Sigmoid colon (tissue), 7 donors: ENCODE measurements around the gene MME. TPM values are rescaled to one million over a fixed set of nuclear protein-coding genes. Genes with fewer than 3 reads are reported as not detected.
"Not testable (repeated sequence)": the region's sequence is repeated elsewhere in the genome, so short reads cannot be mapped to it uniquely, and the experiment has no call there.

Experiments used
- DNase-seq: peaks from one replicate; pipeline ENCODE4 v3.0.0-alpha.2; 2019
- H3K27ac ChIP-seq, 4 donors: fragments of 200-600 bp; sonication (generic); one replicate each; pipeline ENCODE4 v1.5.1; 2016 to 2019; ENCODE audit warnings: mild to moderate bottlenecking in 1 of 4
- H3K27me3 ChIP-seq, 3 donors: fragments of 200-600 bp; sonication (generic); one replicate each; pipeline ENCODE4 v1.5.1; 2019; ENCODE audit warnings: mild to moderate bottlenecking in 1 of 3
- H3K36me3 ChIP-seq, 4 donors: fragments of 200-600 bp; sonication (generic); one replicate each; pipeline ENCODE4 v1.5.1; 2016 to 2019
- H3K4me1 ChIP-seq, 4 donors: fragments of 200-600 bp; sonication (generic); one replicate each; pipeline ENCODE4 v1.5.1; 2017 to 2019
- H3K4me3 ChIP-seq, 4 donors: fragments of 200-600 bp; sonication (generic); one replicate each; pipeline ENCODE4 v1.5.1; 2017 to 2019; ENCODE audit warnings: mild to moderate bottlenecking in 2 of 4, moderate library complexity in 1 of 4
- H3K9me3 ChIP-seq, 4 donors: fragments of 200-600 bp in 3 of 4; sonication (generic) in 3 of 4; one replicate each; pipeline versions ENCODE4 v1.5.1 to v1.6.1; 2013 to 2019
- EP300 ChIP-seq, 4 donors: sonication (generic); formaldehyde crosslinking; IDR thresholded peaks; one replicate each; pipeline ENCODE4 v1.6.1; 2017; ENCODE audit warnings: antibody characterized with exemption in 4 of 4
- POLR2A ChIP-seq, 2 donors: fragments of 450-650 bp; IDR thresholded peaks; one replicate each; pipeline ENCODE4 v1.6.1; 2016; ENCODE audit warnings: antibody characterized with exemption in 2 of 2, mild to moderate bottlenecking in 2 of 2, moderate library complexity in 2 of 2
- POLR2AphosphoS5 ChIP-seq, 4 donors: sonication (generic); formaldehyde crosslinking; IDR thresholded peaks; one replicate each; pipeline ENCODE4 v1.6.1; 2017; ENCODE audit warnings: antibody characterized with exemption in 4 of 4
- WGBS, 2 donors: extraction: QIAGEN DNeasy Blood & Tissue Kit; methylation state at CpG; one replicate each; pipeline ENCODE4 v1.1.7; 2013; 5-methylcytosine and 5-hydroxymethylcytosine counted together
- intact Hi-C: fragments of 100-400 bp; cut with DNase I; formaldehyde crosslinking; loops from one replicate; pipeline ENCODE4 v1.15.1; 2023
- polyA plus RNA-seq, 3 donors: library from polyadenylated mRNA; stranded (reverse); fragments of 200-250 nt; gene quantifications; one replicate each; pipeline ENCODE4 v1.2.3, GENCODE V29; 2013
- total RNA-seq, 4 donors: library from RNA; depleted of rRNA; stranded (reverse); fragments of >200 nt; gene quantifications; one replicate each; pipeline ENCODE4 v1.1.0, GENCODE V29; 2016
- TF ChIP-seq, protein P1 (sequence below), 4 experiments: fragments of 450-650 bp in 3 of 4; fragments of 200-600 bp in 1 of 4; IDR thresholded peaks; one replicate each; pipeline ENCODE4 v1.5.1; 2016 to 2019; ENCODE audit warnings: antibody characterized with exemption in 4 of 4, mild to moderate bottlenecking in 3 of 4, moderate library complexity in 2 of 4
- donor health status: healthy with polysubstance abuse.
- donor health status: Bipolar disorder and iron deficiency.
- donor health status: healthy.

Gene MME
- total and polyA plus RNA-seq, 7 donors, result 0.46 to 5.0 (median 1.1) TPM

- Histone ChIP-seq H3K4me1 (no peaks in the 10 kb centered on the region), H3K27ac (no peak overlapping the region), H3K27me3 (no peaks in the 10 kb centered on the region), H3K4me3 (no peak overlapping the region), H3K36me3 (no peaks in the 10 kb centered on the region), H3K9me3 (no peaks in the 10 kb centered on the region)
- no peak for DNase-seq
- no peak for TF ChIP-seq POLR2A (IDR thresholded peaks at IDR 0.05)
- TF ChIP-seq EP300 (IDR thresholded peaks at IDR 0.05), result no peak
- no peak for TF ChIP-seq POLR2AphosphoS5 (IDR thresholded peaks at IDR 0.05)
- TF ChIP-seq, protein P1, sequence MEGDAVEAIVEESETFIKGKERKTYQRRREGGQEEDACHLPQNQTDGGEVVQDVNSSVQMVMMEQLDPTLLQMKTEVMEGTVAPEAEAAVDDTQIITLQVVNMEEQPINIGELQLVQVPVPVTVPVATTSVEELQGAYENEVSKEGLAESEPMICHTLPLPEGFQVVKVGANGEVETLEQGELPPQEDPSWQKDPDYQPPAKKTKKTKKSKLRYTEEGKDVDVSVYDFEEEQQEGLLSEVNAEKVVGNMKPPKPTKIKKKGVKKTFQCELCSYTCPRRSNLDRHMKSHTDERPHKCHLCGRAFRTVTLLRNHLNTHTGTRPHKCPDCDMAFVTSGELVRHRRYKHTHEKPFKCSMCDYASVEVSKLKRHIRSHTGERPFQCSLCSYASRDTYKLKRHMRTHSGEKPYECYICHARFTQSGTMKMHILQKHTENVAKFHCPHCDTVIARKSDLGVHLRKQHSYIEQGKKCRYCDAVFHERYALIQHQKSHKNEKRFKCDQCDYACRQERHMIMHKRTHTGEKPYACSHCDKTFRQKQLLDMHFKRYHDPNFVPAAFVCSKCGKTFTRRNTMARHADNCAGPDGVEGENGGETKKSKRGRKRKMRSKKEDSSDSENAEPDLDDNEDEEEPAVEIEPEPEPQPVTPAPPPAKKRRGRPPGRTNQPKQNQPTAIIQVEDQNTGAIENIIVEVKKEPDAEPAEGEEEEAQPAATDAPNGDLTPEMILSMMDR (IDR thresholded peaks at IDR 0.05), result no peak
- intact Hi-C loops, result no loop called here
Measured at GRCh38 chr3:155211940-155212339, 131.8 kb downstream of the MME start.

DNA sequence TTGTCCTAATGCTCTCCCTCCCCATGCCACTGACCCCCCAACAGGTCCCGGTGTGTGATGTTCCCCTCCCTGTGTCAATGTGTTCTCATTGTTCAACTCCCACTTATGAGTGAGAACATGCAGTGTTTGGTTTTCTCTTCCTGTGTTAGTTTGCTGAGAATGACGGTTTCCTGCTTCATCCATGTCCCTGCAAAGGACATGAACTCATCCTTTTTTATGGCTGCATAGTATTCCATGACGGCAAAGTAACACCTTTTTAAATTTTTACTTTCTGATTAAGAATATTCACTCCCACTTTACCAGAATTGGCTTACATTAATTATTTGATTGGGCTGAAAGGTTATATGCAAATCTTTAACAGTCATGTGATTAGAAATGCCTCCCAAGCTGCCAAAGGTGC lies 135.9 kb downstream of the MME start:
- WGBS, 2 donors, result 91% methylated on average over 3 of the region's 3 CpGs
- H3K4me3 ChIP-seq, H3K9me3 ChIP-seq, H3K4me1 ChIP-seq, H3K27me3 ChIP-seq, DNase-seq, H3K27ac ChIP-seq, intact Hi-C loops, H3K36me3 ChIP-seq: not testable (repeated sequence)

DNA sequence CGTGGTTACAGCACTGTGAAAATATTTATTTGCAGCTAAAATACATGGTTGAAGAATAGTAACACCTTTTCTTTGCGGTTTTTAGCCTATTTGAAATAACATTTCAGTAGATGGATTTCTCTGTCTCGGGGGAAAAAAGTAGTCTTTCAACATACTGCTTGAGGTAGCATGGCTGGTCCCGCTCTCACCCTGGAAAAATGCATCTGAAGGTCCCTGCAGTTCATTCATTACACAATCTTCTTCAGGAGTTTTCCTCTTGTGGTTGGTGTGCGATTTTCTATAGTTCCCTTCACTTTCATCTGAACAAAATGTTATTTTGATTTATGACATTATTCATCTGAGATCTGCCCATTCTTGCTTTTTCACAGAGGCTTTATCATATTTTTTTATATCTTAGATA lies 137.5 kb downstream of the MME start:
- Histone ChIP-seq H3K27me3 (no peaks in the 10 kb centered on the region), H3K4me1 (no peaks in the 10 kb centered on the region), H3K9me3 (peaks cover 0 to 7% (median 0%) of the 10 kb centered on the region in 4 donors), H3K27ac (no peak overlapping the region), H3K4me3 (no peak overlapping the region), H3K36me3 (no peaks in the 10 kb centered on the region)
- DNase-seq, result no peak
- intact Hi-C loops, result no loop called here
- 81 to 86% methylated on average over 5 of the region's 5 CpGs for WGBS, 2 donors
- TF ChIP-seq, protein P1 (IDR thresholded peaks at IDR 0.05), result no peak
- no peak for TF ChIP-seq POLR2A (IDR thresholded peaks at IDR 0.05)
- TF ChIP-seq EP300 (IDR thresholded peaks at IDR 0.05), result no peak
- no peak for TF ChIP-seq POLR2AphosphoS5 (IDR thresholded peaks at IDR 0.05)

DNA sequence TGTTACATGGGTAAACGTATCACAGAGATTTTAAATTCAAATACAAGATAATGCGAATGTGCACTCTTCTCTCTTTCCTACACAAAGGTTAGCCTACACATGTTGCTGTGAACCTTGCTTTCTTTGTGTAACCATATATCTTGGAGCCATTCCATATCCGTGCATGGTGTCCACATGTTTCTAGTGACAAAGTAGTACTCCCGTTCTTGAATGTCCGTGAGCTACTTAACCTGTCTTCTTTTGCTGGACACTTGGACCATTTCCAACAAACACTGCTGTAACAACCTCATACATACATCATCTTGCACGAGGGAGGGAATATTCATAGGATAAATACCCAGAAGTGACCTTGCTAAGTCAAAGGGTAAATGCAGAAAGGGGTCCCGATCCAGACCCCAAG lies 138.3 kb downstream of the MME start:
- Histone ChIP-seq H3K27ac (no peak overlapping the region), H3K4me1 (no peaks in the 10 kb centered on the region), H3K9me3 (peaks cover 0 to 7% (median 0%) of the 10 kb centered on the region in 4 donors), H3K36me3 (no peaks in the 10 kb centered on the region), H3K27me3 (no peaks in the 10 kb centered on the region), H3K4me3 (no peak overlapping the region)
- no peak for DNase-seq
- TF ChIP-seq EP300 (IDR thresholded peaks at IDR 0.05) (no peak), POLR2A (IDR thresholded peaks at IDR 0.05) (no peak), POLR2AphosphoS5 (IDR thresholded peaks at IDR 0.05) (no peak)
- TF ChIP-seq, protein P1 (IDR thresholded peaks at IDR 0.05), result no peak
- 75 to 79% methylated on average over 7 of the region's 7 CpGs for WGBS, 2 donors
- intact Hi-C loops, result no loop called here

DNA sequence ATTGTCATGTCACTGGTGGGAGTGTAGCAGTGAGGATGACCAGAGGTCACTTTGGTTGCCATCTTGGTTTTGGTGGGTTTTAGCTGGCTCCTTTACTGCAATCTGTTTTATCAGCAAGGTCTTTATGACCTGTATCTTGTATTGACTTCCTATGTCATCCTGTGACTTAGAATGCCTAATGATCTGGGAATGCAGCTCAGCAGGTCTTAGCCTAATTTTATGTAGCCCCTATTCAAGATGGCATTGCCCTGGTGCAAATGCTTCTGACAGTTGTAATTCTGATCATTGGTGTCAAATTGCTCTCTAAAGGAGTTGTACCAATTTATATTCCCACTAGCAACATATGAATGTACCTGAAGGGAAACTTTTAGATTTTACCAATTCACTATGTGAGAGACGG lies 139.0 kb downstream of the MME start:
- H3K36me3 ChIP-seq, result no peaks in the 10 kb centered on the region
- no peaks in the 10 kb centered on the region for H3K27me3 ChIP-seq
- no peak overlapping the region for H3K4me3 ChIP-seq
- no peak overlapping the region for H3K27ac ChIP-seq
- 90 to 92% methylated on average over 1 of the region's 1 CpG for WGBS, 2 donors
- intact Hi-C loops, result no loop called here
- DNase-seq, result no peak
- peaks cover 0 to 7% (median 0%) of the 10 kb centered on the region in 4 donors for H3K9me3 ChIP-seq
- H3K4me1 ChIP-seq, result no peaks in the 10 kb centered on the region
- TF ChIP-seq POLR2A (IDR thresholded peaks at IDR 0.05), result no peak
- no peak for TF ChIP-seq EP300 (IDR thresholded peaks at IDR 0.05)
- TF ChIP-seq POLR2AphosphoS5 (IDR thresholded peaks at IDR 0.05), result no peak
- TF ChIP-seq, protein P1 (IDR thresholded peaks at IDR 0.05), result no peak
